GM12878 (cell line): ENCODE measurements around the gene AGPAT4.

ENCODE experiments used
- BHLHE40 ChIP-seq, 2 experiments: fragments of 450-650 bp in 1 of 2; IDR thresholded peaks; 2 replicates each; pipeline ENCODE4 v1.6.1; 2011 to 2017; ENCODE audit warnings: low read depth in 2 of 2, borderline replicate concordance in 1 of 2, improper control_type of control experiment in 1 of 2, low read length in 1 of 2, mild to moderate bottlenecking in 1 of 2
- FOS ChIP-seq: IDR thresholded peaks from 3 replicates; pipeline ENCODE4 v1.6.1; 2011; ENCODE audit warnings: borderline replicate concordance; ENCODE audit not compliant: insufficient read length; ENCODE audit errors: extremely low read depth
- MAX ChIP-seq: IDR thresholded peaks from 2 replicates; pipeline ENCODE4 v1.6.1; 2012; ENCODE audit warnings: low read depth, low read length, improper control_type of control experiment
- POLR2A ChIP-seq: IDR thresholded peaks from 2 replicates; pipeline ENCODE4 v1.6.1; 2011; ENCODE audit warnings: low read depth, mild to moderate bottlenecking, low read length

GRCh38 chr6:161143663-161144430 is 130.0 kb downstream of the AGPAT4 start:
- no peak for TF ChIP-seq BHLHE40 (IDR thresholded peaks at IDR 0.05; ENCODE audit: borderline replicate concordance in 1 of 2, low read depth in 2 of 2, low read length in 1 of 2)
- no peak for TF ChIP-seq MAX
- no peak for TF ChIP-seq POLR2A
- TF ChIP-seq FOS = no peak
